WTC11 (cell line): ENCODE data around the gene CYP39A1. TPM values are rescaled to one million over a fixed set of nuclear protein-coding genes. Genes with fewer than 3 reads are reported as not detected.

ENCODE experiments used
- ATAC-seq: fragments of 200-7000 bp; cut with Tn5 transposase; 2 replicates; pipeline ENCODE4 v1.10.0; 2021; ENCODE audit warnings: mild to moderate bottlenecking, moderate library complexity
- CTCF ChIA-PET: fragments of 300-600 bp; sonication (Branson Sonifier 250); formaldehyde crosslinking; loops from one replicate; lab custom pipeline; 2021; ENCODE audit warnings: antibody characterized with exemption; lab: Charles Lee
- POLR2A ChIA-PET: fragments of 350-600 bp; sonication (Branson Sonifier 250); formaldehyde crosslinking; loops from one replicate; lab custom pipeline; 2021; ENCODE audit warnings: antibody characterized with exemption; lab: Charles Lee
- DNase-seq: peaks from one replicate; pipeline ENCODE4 v3.0.0; 2021; ENCODE audit warnings: low spot score
- H3K27ac Mint-ChIP-seq: 2 replicates; pipeline ENCODE4 v1.8.0; 2021; ENCODE audit warnings: mixed read lengths
- H3K27me3 Mint-ChIP-seq: 2 replicates; pipeline ENCODE4 v1.8.0; 2021; ENCODE audit warnings: low read depth, mild to moderate bottlenecking, moderate library complexity, mixed read lengths
- H3K36me3 Mint-ChIP-seq: 2 replicates; pipeline ENCODE4 v1.8.0; 2021; ENCODE audit warnings: mixed read lengths
- H3K4me1 Mint-ChIP-seq: 2 replicates; pipeline ENCODE4 v1.8.0; 2022; ENCODE audit warnings: mixed read lengths
- H3K4me3 Mint-ChIP-seq: 2 replicates; pipeline ENCODE4 v1.8.0; 2021; ENCODE audit warnings: mild to moderate bottlenecking, moderate library complexity, mixed read lengths
- H3K9me3 Mint-ChIP-seq: 2 replicates; pipeline ENCODE4 v1.8.0; 2021; ENCODE audit warnings: mixed read lengths
- ATF1 ChIP-seq: sonication (generic); formaldehyde crosslinking; IDR thresholded peaks from 2 replicates; pipeline ENCODE4 v1.8.1; 2023; ENCODE audit warnings: mild to moderate bottlenecking, moderate library complexity, missing genetic modification reagents
- JUN ChIP-seq: sonication (generic); formaldehyde crosslinking; IDR thresholded peaks from 2 replicates; pipeline ENCODE4 v1.8.0; 2023; ENCODE audit warnings: mild to moderate bottlenecking, missing genetic modification reagents
- RELA ChIP-seq: sonication (generic); formaldehyde crosslinking; IDR thresholded peaks from 2 replicates; pipeline ENCODE4 v1.8.1; 2022; ENCODE audit warnings: missing genetic modification reagents, mild to moderate bottlenecking, borderline replicate concordance
- TP53 ChIP-seq: sonication (generic); formaldehyde crosslinking; IDR thresholded peaks from 2 replicates; pipeline ENCODE4 v1.8.1; 2023; ENCODE audit warnings: mild to moderate bottlenecking, missing genetic modification reagents
- ZNF423 ChIP-seq: fragments of 250-450 bp; sonication (Bioruptor Pico); IDR thresholded peaks from 2 replicates; pipeline ENCODE4 v2.1.2; 2022; ENCODE audit warnings: mild to moderate bottlenecking, moderate library complexity
- ZNF671 ChIP-seq: fragments of 250-450 bp; sonication (Bioruptor Pico); IDR thresholded peaks from 2 replicates; pipeline ENCODE4 v1.8.0; 2021; ENCODE audit warnings: mild to moderate bottlenecking
- total RNA-seq: library from RNA; stranded (reverse); gene quantifications from 3 replicates; pipeline ENCODE4 v1.2.3, GENCODE V29; 2021
- TF ChIP-seq, protein P1 (sequence below): sonication (generic); formaldehyde crosslinking; conservative IDR thresholded peaks from 2 replicates; pipeline ENCODE4 v1.8.1; 2023; ENCODE audit warnings: mild to moderate bottlenecking, low read depth, missing genetic modification reagents, moderate library complexity
- TF ChIP-seq, protein P2 (sequence below): sonication (generic); formaldehyde crosslinking; IDR thresholded peaks from 2 replicates; pipeline ENCODE4 v1.8.1; 2022; ENCODE audit warnings: low read depth, mild to moderate bottlenecking, moderate library complexity, missing genetic modification reagents, borderline replicate concordance
- TF ChIP-seq, protein P3 (sequence below): sonication (generic); formaldehyde crosslinking; IDR thresholded peaks from 2 replicates; pipeline ENCODE4 v1.8.1; 2023; ENCODE audit warnings: mild to moderate bottlenecking, missing genetic modification reagents, borderline replicate concordance
- TF ChIP-seq, protein P4 (sequence below): sonication (generic); formaldehyde crosslinking; IDR thresholded peaks from 2 replicates; pipeline ENCODE4 v1.8.0; 2023; ENCODE audit warnings: missing genetic modification reagents, mild to moderate bottlenecking, borderline replicate concordance
- TF ChIP-seq, protein P5 (sequence below): sonication (generic); formaldehyde crosslinking; IDR thresholded peaks from 2 replicates; pipeline ENCODE4 v1.8.0; 2022; ENCODE audit warnings: mild to moderate bottlenecking, missing genetic modification reagents
- TF ChIP-seq, protein P6 (sequence below): sonication (generic); formaldehyde crosslinking; IDR thresholded peaks from 2 replicates; pipeline ENCODE4 v1.8.0; 2023; ENCODE audit warnings: mild to moderate bottlenecking, missing genetic modification reagents

Gene CYP39A1
- total RNA-seq, 1 experiment from 2014 or later, result 1.6 TPM

DNA sequence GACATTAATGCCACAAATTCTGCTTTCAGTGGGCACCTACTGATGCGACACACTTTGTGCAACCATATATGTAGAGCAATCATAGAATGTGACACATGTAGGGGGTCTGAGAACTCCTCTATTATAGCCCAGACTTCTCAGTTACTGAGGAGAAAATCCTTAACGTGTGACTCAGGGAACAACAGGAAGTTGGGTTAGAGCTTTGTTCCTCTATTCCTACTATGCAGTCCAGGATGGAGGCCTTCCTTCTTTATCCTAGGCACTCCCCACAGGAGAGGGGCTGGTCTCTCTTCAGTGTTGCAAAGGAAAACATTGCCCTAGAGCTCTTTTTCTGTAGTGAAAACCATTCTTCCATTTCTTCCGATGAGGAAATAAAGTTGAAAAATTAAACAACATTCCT lies 121.7 kb downstream of the CYP39A1 start:
- ATAC-seq (peak; percentile 62), DNase-seq (no peak)
- Mint-ChIP-seq H3K9me3 (peaks cover 12% of the 10 kb centered on the region), H3K4me3 (no peak overlapping the region), H3K4me1 (peaks cover 24% of the 10 kb centered on the region), H3K27me3 (no peaks in the 10 kb centered on the region), H3K36me3 (no peaks in the 10 kb centered on the region), H3K27ac (no peak overlapping the region)
- no peak for TF ChIP-seq ATF1 (CRISPR knock-in tag)
- TF ChIP-seq, protein P1, sequence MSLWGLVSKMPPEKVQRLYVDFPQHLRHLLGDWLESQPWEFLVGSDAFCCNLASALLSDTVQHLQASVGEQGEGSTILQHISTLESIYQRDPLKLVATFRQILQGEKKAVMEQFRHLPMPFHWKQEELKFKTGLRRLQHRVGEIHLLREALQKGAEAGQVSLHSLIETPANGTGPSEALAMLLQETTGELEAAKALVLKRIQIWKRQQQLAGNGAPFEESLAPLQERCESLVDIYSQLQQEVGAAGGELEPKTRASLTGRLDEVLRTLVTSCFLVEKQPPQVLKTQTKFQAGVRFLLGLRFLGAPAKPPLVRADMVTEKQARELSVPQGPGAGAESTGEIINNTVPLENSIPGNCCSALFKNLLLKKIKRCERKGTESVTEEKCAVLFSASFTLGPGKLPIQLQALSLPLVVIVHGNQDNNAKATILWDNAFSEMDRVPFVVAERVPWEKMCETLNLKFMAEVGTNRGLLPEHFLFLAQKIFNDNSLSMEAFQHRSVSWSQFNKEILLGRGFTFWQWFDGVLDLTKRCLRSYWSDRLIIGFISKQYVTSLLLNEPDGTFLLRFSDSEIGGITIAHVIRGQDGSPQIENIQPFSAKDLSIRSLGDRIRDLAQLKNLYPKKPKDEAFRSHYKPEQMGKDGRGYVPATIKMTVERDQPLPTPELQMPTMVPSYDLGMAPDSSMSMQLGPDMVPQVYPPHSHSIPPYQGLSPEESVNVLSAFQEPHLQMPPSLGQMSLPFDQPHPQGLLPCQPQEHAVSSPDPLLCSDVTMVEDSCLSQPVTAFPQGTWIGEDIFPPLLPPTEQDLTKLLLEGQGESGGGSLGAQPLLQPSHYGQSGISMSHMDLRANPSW (CRISPR knock-in tag), result no peak
- TF ChIP-seq, protein P2, sequence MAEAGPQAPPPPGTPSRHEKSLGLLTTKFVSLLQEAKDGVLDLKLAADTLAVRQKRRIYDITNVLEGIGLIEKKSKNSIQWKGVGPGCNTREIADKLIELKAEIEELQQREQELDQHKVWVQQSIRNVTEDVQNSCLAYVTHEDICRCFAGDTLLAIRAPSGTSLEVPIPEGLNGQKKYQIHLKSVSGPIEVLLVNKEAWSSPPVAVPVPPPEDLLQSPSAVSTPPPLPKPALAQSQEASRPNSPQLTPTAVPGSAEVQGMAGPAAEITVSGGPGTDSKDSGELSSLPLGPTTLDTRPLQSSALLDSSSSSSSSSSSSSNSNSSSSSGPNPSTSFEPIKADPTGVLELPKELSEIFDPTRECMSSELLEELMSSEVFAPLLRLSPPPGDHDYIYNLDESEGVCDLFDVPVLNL (CRISPR knock-in tag), result no peak
- ChIA-PET POLR2A (no interaction called here), CTCF (interaction anchor here (1.7 kb wide), 1 partner anchor 39 kb away, joined by 5 read pairs; the partner anchor contains the start of gene RCAN2)

DNA sequence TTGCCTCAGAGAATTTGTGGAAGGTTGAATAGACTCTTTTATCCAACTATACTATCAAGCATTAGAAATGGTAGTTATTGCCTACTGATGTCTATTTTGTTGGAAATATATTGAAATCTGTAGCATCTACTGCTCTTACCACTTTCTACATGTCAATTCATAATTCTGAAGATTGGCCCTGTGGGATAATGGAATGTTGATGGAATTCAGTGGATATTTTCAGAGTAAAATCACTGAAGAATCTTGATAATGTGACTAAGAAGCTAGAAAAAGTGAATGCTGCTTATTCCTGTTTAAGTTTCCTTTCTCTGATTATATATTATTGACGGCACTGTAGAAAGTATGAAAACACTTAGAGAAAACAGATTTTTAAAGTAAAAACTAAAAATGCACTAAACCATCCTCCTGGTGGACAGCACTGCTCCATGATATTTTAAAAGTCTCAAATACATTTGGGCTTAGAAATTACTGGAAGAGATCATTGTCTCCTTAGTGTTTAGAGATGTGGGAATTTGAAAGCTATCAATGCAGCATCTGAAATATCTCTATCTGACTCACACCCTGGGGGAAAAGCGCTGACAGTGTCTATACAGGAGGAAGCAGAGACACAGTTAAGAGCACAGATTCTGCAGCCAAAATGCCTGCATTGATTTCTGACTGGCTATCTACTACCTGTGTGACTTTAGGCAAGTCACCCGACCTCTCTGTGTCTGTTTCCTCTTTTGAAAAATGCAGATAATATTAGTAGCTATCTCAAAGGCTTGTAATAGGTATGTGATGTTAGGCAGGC lies 123.5 kb downstream of the CYP39A1 start:
- Mint-ChIP-seq H3K4me1 (peaks cover 24% of the 10 kb centered on the region), H3K9me3 (no peaks in the 10 kb centered on the region), H3K27ac (no peak overlapping the region), H3K36me3 (no peaks in the 10 kb centered on the region), H3K27me3 (no peaks in the 10 kb centered on the region), H3K4me3 (no peak overlapping the region)
- POLR2A ChIA-PET, result no interaction called here
- CTCF ChIA-PET, result interaction anchor here (1.7 kb wide), 1 partner anchor 38 kb away, joined by 5 read pairs; the partner anchor contains the start of gene RCAN2
- no peak for DNase-seq
- ATAC-seq, result no peak
- TF ChIP-seq RELA (CRISPR knock-in tag), result no peak
- TF ChIP-seq, protein P1 (CRISPR knock-in tag), result no peak
- TF ChIP-seq JUN (CRISPR knock-in tag), result no peak
- no peak for TF ChIP-seq ZNF671 (CRISPR knock-in tag)
- TF ChIP-seq, protein P3, sequence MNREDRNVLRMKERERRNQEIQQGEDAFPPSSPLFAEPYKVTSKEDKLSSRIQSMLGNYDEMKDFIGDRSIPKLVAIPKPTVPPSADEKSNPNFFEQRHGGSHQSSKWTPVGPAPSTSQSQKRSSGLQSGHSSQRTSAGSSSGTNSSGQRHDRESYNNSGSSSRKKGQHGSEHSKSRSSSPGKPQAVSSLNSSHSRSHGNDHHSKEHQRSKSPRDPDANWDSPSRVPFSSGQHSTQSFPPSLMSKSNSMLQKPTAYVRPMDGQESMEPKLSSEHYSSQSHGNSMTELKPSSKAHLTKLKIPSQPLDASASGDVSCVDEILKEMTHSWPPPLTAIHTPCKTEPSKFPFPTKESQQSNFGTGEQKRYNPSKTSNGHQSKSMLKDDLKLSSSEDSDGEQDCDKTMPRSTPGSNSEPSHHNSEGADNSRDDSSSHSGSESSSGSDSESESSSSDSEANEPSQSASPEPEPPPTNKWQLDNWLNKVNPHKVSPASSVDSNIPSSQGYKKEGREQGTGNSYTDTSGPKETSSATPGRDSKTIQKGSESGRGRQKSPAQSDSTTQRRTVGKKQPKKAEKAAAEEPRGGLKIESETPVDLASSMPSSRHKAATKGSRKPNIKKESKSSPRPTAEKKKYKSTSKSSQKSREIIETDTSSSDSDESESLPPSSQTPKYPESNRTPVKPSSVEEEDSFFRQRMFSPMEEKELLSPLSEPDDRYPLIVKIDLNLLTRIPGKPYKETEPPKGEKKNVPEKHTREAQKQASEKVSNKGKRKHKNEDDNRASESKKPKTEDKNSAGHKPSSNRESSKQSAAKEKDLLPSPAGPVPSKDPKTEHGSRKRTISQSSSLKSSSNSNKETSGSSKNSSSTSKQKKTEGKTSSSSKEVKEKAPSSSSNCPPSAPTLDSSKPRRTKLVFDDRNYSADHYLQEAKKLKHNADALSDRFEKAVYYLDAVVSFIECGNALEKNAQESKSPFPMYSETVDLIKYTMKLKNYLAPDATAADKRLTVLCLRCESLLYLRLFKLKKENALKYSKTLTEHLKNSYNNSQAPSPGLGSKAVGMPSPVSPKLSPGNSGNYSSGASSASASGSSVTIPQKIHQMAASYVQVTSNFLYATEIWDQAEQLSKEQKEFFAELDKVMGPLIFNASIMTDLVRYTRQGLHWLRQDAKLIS (CRISPR knock-in tag), result no peak
- no peak for TF ChIP-seq ZNF423 (CRISPR knock-in tag)
- TF ChIP-seq ATF1 (CRISPR knock-in tag), result no peak
- TF ChIP-seq, protein P4, sequence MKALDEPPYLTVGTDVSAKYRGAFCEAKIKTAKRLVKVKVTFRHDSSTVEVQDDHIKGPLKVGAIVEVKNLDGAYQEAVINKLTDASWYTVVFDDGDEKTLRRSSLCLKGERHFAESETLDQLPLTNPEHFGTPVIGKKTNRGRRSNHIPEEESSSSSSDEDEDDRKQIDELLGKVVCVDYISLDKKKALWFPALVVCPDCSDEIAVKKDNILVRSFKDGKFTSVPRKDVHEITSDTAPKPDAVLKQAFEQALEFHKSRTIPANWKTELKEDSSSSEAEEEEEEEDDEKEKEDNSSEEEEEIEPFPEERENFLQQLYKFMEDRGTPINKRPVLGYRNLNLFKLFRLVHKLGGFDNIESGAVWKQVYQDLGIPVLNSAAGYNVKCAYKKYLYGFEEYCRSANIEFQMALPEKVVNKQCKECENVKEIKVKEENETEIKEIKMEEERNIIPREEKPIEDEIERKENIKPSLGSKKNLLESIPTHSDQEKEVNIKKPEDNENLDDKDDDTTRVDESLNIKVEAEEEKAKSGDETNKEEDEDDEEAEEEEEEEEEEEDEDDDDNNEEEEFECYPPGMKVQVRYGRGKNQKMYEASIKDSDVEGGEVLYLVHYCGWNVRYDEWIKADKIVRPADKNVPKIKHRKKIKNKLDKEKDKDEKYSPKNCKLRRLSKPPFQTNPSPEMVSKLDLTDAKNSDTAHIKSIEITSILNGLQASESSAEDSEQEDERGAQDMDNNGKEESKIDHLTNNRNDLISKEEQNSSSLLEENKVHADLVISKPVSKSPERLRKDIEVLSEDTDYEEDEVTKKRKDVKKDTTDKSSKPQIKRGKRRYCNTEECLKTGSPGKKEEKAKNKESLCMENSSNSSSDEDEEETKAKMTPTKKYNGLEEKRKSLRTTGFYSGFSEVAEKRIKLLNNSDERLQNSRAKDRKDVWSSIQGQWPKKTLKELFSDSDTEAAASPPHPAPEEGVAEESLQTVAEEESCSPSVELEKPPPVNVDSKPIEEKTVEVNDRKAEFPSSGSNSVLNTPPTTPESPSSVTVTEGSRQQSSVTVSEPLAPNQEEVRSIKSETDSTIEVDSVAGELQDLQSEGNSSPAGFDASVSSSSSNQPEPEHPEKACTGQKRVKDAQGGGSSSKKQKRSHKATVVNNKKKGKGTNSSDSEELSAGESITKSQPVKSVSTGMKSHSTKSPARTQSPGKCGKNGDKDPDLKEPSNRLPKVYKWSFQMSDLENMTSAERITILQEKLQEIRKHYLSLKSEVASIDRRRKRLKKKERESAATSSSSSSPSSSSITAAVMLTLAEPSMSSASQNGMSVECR (CRISPR knock-in tag), result no peak
- TF ChIP-seq, protein P5, sequence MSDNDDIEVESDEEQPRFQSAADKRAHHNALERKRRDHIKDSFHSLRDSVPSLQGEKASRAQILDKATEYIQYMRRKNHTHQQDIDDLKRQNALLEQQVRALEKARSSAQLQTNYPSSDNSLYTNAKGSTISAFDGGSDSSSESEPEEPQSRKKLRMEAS (CRISPR knock-in tag), result no peak
- TF ChIP-seq TP53 (CRISPR knock-in tag), result no peak
- TF ChIP-seq, protein P6, sequence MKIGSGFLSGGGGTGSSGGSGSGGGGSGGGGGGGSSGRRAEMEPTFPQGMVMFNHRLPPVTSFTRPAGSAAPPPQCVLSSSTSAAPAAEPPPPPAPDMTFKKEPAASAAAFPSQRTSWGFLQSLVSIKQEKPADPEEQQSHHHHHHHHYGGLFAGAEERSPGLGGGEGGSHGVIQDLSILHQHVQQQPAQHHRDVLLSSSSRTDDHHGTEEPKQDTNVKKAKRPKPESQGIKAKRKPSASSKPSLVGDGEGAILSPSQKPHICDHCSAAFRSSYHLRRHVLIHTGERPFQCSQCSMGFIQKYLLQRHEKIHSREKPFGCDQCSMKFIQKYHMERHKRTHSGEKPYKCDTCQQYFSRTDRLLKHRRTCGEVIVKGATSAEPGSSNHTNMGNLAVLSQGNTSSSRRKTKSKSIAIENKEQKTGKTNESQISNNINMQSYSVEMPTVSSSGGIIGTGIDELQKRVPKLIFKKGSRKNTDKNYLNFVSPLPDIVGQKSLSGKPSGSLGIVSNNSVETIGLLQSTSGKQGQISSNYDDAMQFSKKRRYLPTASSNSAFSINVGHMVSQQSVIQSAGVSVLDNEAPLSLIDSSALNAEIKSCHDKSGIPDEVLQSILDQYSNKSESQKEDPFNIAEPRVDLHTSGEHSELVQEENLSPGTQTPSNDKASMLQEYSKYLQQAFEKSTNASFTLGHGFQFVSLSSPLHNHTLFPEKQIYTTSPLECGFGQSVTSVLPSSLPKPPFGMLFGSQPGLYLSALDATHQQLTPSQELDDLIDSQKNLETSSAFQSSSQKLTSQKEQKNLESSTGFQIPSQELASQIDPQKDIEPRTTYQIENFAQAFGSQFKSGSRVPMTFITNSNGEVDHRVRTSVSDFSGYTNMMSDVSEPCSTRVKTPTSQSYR, result no peak
